GM12892 (cell line): ENCODE measurements around the gene SUZ12.

Source experiments
- POLR2A ChIP-seq: IDR thresholded peaks from 2 replicates; pipeline ENCODE4 v1.6.1; 2011; ENCODE audit warnings: low read depth, low read length, control low read depth
- TAF1 ChIP-seq: IDR thresholded peaks from 2 replicates; pipeline ENCODE4 v1.6.1; 2011; ENCODE audit warnings: low read depth, mild to moderate bottlenecking, control low read depth, low read length, borderline replicate concordance

GRCh38 chr17:31916491-31917064, 20.2 kb upstream of the SUZ12 start:
- TF ChIP-seq POLR2A (no peak), TAF1 (no peak)
